Glomerular visceral epithelial cell (primary cell): ENCODE data around the gene IGSF1.
"Not testable (repeated sequence)": the region's sequence is repeated elsewhere in the genome, so short reads cannot be mapped to it uniquely, and the experiment has no call there.

Experiments used
- DNase-seq: peaks from one replicate; pipeline ENCODE4 v3.0.0-alpha.2; 2016; ENCODE audit errors: extremely low spot score

The IGSF1 gene

DNA sequence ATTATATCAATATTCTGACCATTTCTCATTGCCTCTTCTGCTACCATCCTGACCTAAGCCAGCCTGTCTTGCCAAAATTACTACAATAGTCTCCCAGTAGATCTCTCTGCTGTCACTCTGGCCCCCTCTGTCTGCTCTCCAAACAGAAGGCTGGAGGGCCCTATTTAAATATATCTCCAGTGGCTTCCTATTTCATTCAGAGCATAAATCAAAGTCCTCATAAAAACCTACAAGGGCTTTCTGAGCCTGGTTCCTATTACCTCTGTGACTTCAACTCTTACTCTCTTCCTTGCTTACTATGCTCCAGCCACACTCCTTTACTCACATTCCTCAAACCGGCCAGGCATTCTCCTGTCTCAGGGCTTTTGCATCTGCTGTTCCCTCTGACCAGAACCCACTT, 19.0 kb downstream of the IGSF1 start:
- no peak for DNase-seq

DNA sequence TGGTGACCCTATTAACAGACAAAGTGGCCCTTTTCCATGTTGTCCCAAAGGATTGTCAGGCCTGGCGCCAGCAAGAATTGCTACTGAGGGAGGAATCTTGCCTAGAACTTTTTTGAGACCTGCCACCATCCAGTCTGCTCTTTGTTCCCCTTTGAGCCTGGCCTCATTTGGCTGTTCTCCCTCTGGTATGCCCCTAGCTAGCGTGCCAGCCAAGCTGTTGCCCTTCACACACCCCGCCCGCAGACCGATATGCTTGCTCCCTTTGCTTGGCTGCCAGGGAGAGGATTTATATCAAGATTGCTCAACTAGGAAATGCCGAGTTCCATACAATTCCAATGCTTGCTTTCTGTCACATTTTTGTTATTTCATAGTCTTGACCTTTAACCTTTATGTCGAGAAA, 24.4 kb downstream of the IGSF1 start:
- DNase-seq, result no peak

DNA sequence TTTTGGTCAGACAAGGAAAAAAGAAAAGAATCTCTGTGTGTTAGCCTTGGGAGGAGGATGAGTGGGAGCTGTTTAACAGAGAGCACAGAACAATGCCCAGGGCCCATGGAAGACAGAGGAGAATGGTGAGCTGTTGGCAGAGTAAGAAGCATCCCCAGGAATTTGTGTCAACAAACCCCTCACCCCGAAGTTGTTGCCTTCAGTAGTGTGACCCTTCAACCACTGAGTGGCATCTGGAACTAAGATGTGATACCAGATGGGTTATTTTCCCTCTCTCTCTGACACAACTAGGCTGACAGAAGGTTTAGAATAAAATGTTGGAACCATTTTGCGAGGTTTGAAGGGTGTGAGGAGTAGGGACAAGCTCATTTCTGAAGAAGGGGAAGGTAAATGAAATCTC, 25.1 kb downstream of the IGSF1 start:
- DNase-seq, result no peak

DNA sequence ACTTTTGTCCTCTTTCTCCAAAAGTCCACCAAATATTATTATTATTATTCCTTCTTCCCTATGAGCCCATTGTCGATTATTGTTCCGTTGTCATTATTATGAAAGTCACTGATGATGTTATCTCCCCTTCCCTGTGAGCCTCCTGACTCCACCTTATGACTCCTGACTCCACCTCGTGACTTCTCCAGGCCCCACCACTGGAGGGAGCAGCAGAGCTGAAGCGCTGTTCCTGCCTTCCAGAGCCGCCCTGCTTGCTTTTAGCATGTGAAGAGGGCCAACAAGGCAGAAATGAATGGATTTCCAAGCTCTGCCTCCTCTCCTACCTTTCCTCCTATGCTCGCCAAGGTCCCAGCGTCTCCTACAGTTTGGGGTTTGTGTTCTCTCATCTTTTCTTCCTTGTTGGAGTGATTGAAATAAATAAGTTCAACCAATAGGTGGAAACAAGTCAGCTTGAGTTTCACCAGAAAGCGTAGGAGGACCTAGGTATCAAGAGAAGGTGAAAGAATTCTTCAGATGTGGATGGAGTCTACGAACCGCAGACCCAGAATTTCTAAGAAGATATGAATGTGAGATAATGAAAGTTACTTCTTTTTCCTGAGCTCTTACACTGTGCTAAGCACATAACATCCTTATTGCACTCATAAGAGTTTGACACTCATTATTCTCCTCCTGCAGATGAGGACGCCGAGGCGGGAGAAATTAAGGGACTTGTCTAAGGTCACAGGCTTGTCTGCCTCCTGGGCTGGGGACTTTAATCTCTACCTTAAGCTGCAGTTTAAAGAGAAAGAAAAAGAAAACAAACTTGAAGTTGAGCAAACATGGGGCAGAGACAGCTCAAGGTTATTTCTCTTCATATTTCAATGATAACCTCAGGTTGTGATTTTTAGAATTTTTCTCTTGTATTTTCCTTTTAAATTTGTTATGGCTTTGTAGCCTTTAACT, 26.1 kb downstream of the IGSF1 start:
- no peak for DNase-seq

DNA sequence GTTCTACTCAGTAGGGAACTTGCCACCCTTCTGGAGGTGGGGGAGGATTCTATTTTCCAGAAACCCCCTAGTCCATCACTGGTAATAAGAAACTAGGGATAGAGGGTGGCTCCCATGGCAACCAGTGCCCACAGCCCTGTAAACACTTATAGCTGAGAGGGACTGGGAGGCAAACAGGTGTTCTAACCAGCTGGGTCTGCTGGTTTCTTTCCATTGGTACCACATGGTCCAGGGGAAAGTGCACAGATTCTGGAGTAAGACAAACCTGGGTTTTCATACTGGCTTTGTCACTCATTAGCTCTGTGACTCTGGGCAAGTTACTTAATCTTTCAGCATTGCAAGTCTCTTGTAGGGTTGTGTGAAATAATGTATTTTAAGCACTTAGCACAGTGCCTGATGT, 26.9 kb downstream of the IGSF1 start:
- DNase-seq, result no peak

DNA sequence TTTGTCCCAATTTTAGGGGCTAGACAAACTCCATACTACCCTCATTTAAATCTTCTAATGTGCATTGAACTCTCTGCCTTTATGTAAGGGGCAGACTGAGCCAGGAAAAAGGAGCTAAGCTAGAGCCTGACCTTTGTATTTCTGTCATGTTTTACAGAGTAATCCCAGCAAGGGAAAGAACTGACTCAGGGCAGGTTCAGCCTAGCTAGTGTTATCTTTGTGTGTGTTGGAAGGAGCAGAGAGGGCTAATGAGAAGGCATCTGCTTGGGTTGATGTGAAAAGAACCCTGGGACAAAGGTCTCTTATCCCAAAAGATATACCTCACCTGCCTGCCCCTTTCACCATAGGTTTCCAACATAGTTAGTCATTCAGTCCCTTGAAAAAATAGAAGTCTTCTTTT, 31.7 kb downstream of the IGSF1 start:
- DNase-seq, result no peak

DNA sequence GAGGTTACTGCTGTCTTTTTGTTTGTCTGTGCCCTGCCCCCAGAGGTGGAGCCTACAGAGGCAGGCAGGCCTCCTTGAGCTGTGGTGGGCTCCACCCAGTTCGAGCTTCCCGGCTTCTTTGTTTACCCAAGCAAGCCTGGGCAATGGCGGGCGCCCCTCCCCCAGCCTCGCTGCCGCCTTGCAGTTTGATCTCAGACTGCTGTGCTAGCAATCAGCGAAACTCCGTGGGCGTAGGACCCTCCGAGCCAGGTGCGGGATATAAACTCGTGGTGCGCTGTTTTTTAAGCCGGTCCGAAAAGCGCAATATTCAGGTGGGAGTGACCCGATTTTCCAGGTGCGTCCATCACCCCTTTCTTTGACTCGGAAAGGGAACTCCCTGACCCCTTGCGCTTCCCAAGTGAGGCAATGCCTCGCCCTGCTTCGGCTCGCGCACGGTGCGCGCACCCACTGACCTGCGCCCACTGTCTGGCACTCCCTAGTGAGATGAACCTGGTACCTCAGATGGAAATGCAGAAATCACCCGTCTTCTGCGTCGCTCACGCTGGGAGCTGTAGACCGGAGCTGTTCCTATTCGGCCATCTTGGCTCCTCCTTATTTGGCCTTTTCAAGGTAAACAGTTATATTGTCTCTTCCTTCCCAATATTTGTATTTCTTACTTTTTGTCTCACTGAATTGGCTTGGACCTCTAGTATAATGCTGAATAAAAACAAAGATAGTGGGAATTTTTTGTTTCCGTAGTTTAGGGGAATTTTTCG, 37.9 kb downstream of the IGSF1 start:
- DNase-seq, result not testable (repeated sequence)

DNA sequence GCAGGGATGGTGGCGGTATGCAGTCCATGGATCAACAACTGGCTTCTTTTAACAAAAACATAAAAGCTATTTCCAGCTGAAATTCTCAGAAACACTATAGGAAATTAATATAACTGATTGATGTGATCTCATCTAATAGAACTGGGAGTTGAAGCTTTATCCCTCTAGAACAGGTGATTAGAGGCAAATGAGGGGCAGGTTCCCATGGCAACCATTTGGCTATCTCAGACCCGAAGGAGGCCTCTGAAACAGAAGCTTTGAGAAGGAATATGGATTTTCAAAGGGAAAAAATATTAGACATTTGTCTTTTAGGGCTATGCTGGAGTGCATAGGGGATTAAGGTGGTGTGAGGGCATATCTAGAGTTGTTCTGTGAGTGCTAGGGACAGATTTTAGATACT, 50.0 kb downstream of the IGSF1 start:
- no peak for DNase-seq

DNA sequence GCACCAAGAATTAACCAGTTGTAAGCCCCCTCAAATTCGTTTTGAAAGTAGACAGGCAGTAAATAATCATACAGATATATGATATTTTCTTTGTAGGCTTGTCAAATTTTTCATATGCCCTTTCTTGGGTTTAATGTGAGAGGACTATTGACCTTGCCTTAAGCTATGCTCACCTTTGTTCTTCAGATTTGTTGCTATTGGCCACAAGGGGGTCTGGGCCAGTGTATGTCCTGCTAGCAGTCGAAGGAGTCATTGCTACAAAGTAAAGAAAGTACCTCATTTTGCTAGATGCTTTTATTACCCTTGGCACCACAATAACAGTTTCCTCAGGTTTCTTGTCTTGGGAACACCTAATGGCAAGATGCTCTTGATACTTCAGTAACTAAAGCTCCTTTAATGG, 51.7 kb downstream of the IGSF1 start:
- no peak for DNase-seq

DNA sequence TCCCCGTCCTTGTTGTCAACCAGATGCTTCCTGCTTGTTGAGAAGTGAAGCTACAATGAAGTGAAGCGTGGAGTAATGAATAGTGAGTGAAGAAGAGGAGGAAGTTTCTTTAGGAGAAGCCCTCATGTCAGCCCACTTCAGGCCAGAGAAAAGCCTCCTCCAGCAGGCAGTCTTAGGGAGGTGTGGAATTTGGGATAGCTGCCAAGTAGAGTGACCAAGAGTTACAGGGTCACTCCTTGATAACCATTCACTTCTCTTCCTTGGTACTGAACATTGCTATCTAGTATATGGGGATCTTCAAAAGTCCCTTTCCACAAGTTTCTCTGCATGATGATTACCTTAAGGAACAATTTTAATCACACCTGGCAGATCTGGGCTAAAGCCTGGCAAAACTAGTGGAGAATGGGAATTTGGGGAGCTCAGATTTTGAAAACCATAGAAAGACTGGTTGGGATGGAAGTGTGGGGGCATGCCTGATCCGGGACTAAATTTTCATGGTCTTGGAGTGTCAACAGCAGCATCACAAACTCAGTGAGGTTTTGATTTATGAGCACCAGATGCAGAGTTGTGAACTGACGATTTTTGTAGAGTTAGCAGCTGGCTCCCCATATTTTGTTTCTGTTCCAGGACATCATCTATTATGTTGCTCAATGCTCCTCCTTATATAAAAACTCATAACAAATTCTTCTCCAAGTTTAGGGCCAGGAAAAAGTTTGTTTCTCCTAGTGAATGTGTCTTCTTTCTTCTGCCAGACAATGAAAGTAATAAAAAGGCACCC, 53.1 kb downstream of the IGSF1 start:
- no peak for DNase-seq

DNA sequence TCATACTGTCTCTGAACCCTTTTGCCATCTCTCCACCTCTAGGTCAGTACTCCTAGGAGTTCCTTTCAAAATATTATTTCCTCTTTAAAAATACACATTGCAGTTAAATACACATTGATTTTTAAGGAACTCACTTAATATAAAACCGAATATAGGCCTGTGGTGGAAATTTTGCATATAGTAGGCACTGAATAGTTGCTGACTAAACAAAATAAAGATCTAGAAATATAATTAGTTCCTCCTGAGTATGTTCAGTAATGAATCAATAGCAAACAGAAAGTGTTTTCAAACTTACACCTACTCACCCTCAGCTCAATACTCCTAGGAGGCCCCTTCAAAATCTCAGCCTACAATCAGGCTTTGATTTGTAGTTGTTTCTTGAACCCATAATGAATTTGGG, 61.5 kb downstream of the IGSF1 start:
- DNase-seq, result no peak

DNA sequence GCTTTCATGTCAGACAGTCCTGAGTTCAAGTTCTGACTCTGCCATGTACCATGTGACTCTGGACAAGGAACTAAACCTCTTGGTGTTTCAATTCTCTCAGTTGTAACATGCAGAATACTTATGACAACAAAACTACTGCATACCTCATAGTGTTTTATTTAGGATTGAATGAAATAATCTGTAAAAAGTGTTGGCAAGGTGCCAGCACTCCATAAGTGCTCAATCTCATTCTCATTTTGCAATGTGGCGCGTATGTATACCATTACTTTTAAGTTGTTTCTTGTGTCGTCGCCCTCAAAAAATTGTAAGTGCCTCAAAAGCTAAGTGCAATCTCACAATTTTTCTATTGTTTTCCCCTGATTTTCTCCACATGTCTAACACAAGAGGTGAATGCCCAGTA, 62.5 kb downstream of the IGSF1 start:
- no peak for DNase-seq

DNA sequence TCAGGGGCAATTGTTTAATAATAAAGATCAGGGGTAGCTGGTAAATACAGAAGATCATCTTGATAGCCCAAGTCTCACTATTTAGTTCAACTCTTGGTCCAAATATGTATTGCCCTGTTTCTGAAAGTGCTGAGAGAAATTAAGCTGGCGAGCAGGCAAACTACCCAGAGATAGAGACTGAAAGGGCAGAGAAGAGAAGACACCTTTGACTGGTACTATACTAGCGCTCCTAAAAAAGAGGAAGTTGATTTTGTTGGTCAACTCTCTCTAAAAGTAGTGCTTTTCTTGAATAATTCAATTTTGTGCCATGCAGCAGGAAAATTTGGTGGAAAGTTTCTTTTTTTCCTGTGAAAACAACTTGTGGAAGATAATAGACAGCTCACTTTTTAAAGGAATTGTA, 64.0 kb downstream of the IGSF1 start:
- no peak for DNase-seq
